ENCODE data around the gene VRK1. TPM values are rescaled to one million over a fixed set of nuclear protein-coding genes. Genes with fewer than 3 reads are reported as not detected.

VRK1 gene
- total RNA-seq, 1 experiment from 2014 or later, result 26.5 TPM

- in situ Hi-C loops (cut with HindIII; ENCODE audit: low pct_unique_long_range_greater_than_20kb, low sequenced_read_pairs), result no loop called here
Measured at GRCh38 chr14:96929950-96930349, 132.8 kb downstream of the VRK1 start.

GRCh38 chr14:96930526-96930925 is 133.3 kb downstream of the VRK1 start:
- CTCF ChIA-PET, result no interaction called here
- H3K4me3 ChIP-seq (ENCODE audit: low read depth in 2 of 2, low read length in 2 of 2), result no peak overlapping the region
- in situ Hi-C loops (cut with HindIII; ENCODE audit: low pct_unique_long_range_greater_than_20kb, low sequenced_read_pairs) (no loop called here), intact Hi-C loops (cut with micrococcal nuclease; ENCODE audit: unreplicated experiment) (no loop called here)
- POLR2A ChIA-PET, result no interaction called here
- no peaks in the 10 kb centered on the region for H3K36me3 ChIP-seq (ENCODE audit: control insufficient read depth, insufficient read depth, low read length)
- no TSS peak for BruUV-seq (replicated peaks)
- H3K9me3 ChIP-seq (ENCODE audit: control insufficient read depth, insufficient read depth, low read depth, low read length), result no peaks in the 10 kb centered on the region
- no peak for DNase-seq (ENCODE audit: low read depth, low spot score)
- TF ChIP-seq POLR2AphosphoS5 (IDR thresholded peaks at IDR 0.05; ENCODE audit: low read depth, low read length) (no peak), REST (IDR thresholded peaks at IDR 0.05; ENCODE audit: insufficient read depth in 1 of 2, low read depth in 2 of 2, low read length in 1 of 2) (no peak), SIN3A (IDR thresholded peaks at IDR 0.05; ENCODE audit: borderline replicate concordance, insufficient read depth, low read depth, low read length) (no peak), CTCF (IDR thresholded peaks at IDR 0.05) (no peak), TCF7L2 (IDR thresholded peaks at IDR 0.05; ENCODE audit: low read depth, low read length) (no peak)
- ATAC-seq, result no peak
- no peak overlapping the region for H3K27ac ChIP-seq (ENCODE audit: low read length)
- no peaks in the 10 kb centered on the region for H3K4me1 ChIP-seq (ENCODE audit: control insufficient read depth, insufficient read depth, low read length)
- H3K27me3 ChIP-seq (ENCODE audit: control insufficient read depth, insufficient read depth, low read length), result no peaks in the 10 kb centered on the region

More at GRCh38 chr14:96929950-96930349, 132.8 kb downstream of the VRK1 start:
- ChIA-PET CTCF (no interaction called here), POLR2A (no interaction called here)
- DNase-seq (ENCODE audit: low read depth, low spot score) (no peak), ATAC-seq (no peak)
- Histone ChIP-seq H3K4me1 (ENCODE audit: control insufficient read depth, insufficient read depth, low read length) (no peaks in the 10 kb centered on the region), H3K36me3 (ENCODE audit: control insufficient read depth, insufficient read depth, low read length) (no peaks in the 10 kb centered on the region), H3K27ac (ENCODE audit: low read length) (no peak overlapping the region), H3K9me3 (ENCODE audit: control insufficient read depth, insufficient read depth, low read depth, low read length) (no peaks in the 10 kb centered on the region), H3K27me3 (ENCODE audit: control insufficient read depth, insufficient read depth, low read length) (no peaks in the 10 kb centered on the region), H3K4me3 (ENCODE audit: low read depth in 2 of 2, low read length in 2 of 2) (no peak overlapping the region)
- intact Hi-C loops (cut with micrococcal nuclease; ENCODE audit: unreplicated experiment), result no loop called here
- no TSS peak for BruUV-seq (replicated peaks)
- TF ChIP-seq REST (IDR thresholded peaks at IDR 0.05; ENCODE audit: insufficient read depth in 1 of 2, low read depth in 2 of 2, low read length in 1 of 2) (no peak), SIN3A (IDR thresholded peaks at IDR 0.05; ENCODE audit: borderline replicate concordance, insufficient read depth, low read depth, low read length) (no peak), TCF7L2 (IDR thresholded peaks at IDR 0.05; ENCODE audit: low read depth, low read length) (no peak), POLR2AphosphoS5 (IDR thresholded peaks at IDR 0.05; ENCODE audit: low read depth, low read length) (no peak), CTCF (IDR thresholded peaks at IDR 0.05) (no peak)

Measured in Panc1 (cell line).